ENCODE measurements around the gene ARHGEF3. TPM values are rescaled to one million over a fixed set of nuclear protein-coding genes. Genes with fewer than 3 reads are reported as not detected.
"Not testable (repeated sequence)": the region's sequence is repeated elsewhere in the genome, so short reads cannot be mapped to it uniquely, and the experiment has no call there.

ARHGEF3 gene
- total RNA-seq, 4 donors from 2014 or later = 13.0 to 21.9 (median 13.8) TPM

- Histone ChIP-seq H3K9me3 (no peaks in the 10 kb centered on the region), H3K4me1 (peaks cover 0 to 21% (median 16%) of the 10 kb centered on the region in 4 donors), H3K27me3 (no peaks in the 10 kb centered on the region), H3K27ac (no peak overlapping the region), H3K4me3 (no peak overlapping the region), H3K36me3 (no peaks in the 10 kb centered on the region)
- TF ChIP-seq POLR2A (IDR thresholded peaks at IDR 0.05) (no peak), EP300 (IDR thresholded peaks at IDR 0.05) (no peak)
- TF ChIP-seq, protein P1, sequence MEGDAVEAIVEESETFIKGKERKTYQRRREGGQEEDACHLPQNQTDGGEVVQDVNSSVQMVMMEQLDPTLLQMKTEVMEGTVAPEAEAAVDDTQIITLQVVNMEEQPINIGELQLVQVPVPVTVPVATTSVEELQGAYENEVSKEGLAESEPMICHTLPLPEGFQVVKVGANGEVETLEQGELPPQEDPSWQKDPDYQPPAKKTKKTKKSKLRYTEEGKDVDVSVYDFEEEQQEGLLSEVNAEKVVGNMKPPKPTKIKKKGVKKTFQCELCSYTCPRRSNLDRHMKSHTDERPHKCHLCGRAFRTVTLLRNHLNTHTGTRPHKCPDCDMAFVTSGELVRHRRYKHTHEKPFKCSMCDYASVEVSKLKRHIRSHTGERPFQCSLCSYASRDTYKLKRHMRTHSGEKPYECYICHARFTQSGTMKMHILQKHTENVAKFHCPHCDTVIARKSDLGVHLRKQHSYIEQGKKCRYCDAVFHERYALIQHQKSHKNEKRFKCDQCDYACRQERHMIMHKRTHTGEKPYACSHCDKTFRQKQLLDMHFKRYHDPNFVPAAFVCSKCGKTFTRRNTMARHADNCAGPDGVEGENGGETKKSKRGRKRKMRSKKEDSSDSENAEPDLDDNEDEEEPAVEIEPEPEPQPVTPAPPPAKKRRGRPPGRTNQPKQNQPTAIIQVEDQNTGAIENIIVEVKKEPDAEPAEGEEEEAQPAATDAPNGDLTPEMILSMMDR (IDR thresholded peaks at IDR 0.05) = no peak
- 89 to 97% methylated on average over 2 of the region's 2 CpGs for WGBS, 2 donors
- no peak for DNase-seq (ENCODE audit: low spot score in 2 of 2)
Measured at GRCh38 chr3:56761023-56761422, 40.7 kb downstream of the ARHGEF3 start.

GRCh38 chr3:56759532-56759931, 42.2 kb downstream of the ARHGEF3 start:
- H3K36me3 ChIP-seq = no peaks in the 10 kb centered on the region
- peak overlapping the region in 1 of 4 donors; percentile 87 for H3K27ac ChIP-seq
- no peaks in the 10 kb centered on the region for H3K9me3 ChIP-seq
- 92 to 95% methylated on average over 3 of the region's 3 CpGs for WGBS, 2 donors
- DNase-seq (ENCODE audit: low spot score in 2 of 2) = no peak
- H3K4me3 ChIP-seq = no peak overlapping the region
- peaks cover 0 to 28% (median 22%) of the 10 kb centered on the region in 4 donors for H3K4me1 ChIP-seq
- TF ChIP-seq, protein P1 (IDR thresholded peaks at IDR 0.05) = no peak
- no peak for TF ChIP-seq EP300 (IDR thresholded peaks at IDR 0.05)
- no peak for TF ChIP-seq POLR2A (IDR thresholded peaks at IDR 0.05)
- H3K27me3 ChIP-seq = no peaks in the 10 kb centered on the region

DNA sequence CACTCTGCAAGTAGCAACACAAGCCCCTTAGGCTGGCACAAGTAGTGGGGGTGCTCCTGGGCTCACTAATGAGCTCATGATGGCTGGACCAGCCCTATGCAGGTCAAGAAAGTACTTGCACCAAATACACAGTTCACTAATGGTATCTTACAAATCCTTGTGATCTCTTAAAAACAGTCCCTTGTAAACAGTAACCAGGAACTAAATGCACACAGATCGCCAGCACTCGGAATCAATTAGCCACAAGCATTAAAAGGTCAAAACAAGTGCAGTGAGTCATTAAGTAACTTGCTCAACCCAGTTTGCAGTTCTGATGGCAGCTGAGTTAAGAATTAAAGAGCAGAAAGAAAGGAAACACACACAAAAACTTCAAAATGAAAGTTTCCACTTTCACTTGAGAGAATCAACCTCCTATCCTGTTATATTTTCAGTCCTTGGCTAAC, 43.2 kb downstream of the ARHGEF3 start:
- Histone ChIP-seq H3K4me1 (peaks cover 0 to 28% (median 22%) of the 10 kb centered on the region in 4 donors), H3K9me3 (no peaks in the 10 kb centered on the region), H3K36me3 (peaks cover 0 to 3% (median 0%) of the 10 kb centered on the region in 3 donors), H3K27ac (peak overlapping the region in 3 of 4 donors; percentile 3 to 87 (median 68)), H3K27me3 (no peaks in the 10 kb centered on the region), H3K4me3 (no peak overlapping the region)
- TF ChIP-seq, protein P1 (IDR thresholded peaks at IDR 0.05) = no peak
- TF ChIP-seq EP300 (IDR thresholded peaks at IDR 0.05) (peak in 1 of 2 donors; percentile 58), POLR2A (IDR thresholded peaks at IDR 0.05) (no peak)
- no peak for DNase-seq (ENCODE audit: low spot score in 2 of 2)
- 4 to 16% methylated on average over 2 of the region's 2 CpGs for WGBS, 2 donors

DNA sequence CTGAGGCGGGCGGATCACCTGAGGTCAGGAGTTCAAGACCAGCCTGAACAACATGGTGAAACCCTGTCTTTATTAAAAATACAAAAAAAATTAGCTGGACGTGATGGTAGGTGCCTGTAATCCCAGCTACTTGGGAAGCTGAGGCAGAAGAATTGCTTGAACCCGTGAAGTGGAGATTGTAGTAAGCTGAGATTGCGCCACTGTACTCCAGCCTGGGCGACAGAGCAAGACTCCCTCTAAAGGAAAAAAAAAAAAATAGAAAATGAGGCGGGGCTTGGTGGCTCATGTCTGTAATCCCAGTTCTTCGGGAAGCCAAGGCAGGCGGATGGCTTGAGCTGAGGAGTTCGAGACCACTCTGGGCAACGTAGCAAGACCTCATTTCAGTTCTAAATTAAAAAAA, 43.7 kb downstream of the ARHGEF3 start:
- Histone ChIP-seq H3K4me1 (peaks cover 0 to 28% (median 22%) of the 10 kb centered on the region in 4 donors), H3K27ac (peak overlapping the region in 2 of 4 donors; percentile 68 to 87)
- not testable (repeated sequence) for H3K9me3 ChIP-seq; H3K4me3 ChIP-seq; H3K27me3 ChIP-seq; DNase-seq (ENCODE audit: low spot score in 2 of 2); H3K36me3 ChIP-seq
- WGBS, 2 donors = 93 to 94% methylated on average over 11 of the region's 11 CpGs

- peak in 1 of 2 donors; percentile 23 for DNase-seq (ENCODE audit: low spot score in 2 of 2)
- Histone ChIP-seq H3K9me3 (no peaks in the 10 kb centered on the region), H3K36me3 (peaks cover 0 to 22% (median 0%) of the 10 kb centered on the region in 3 donors), H3K4me3 (peak overlapping the region in 2 of 4 donors; percentile 27 to 37), H3K27me3 (no peaks in the 10 kb centered on the region), H3K27ac (peak overlapping the region in 2 of 4 donors; percentile 67 to 80), H3K4me1 (peaks cover 0 to 30% (median 23%) of the 10 kb centered on the region in 4 donors)
- 58 to 69% methylated on average over 21 of the region's 21 CpGs for WGBS, 2 donors
- TF ChIP-seq EP300 (IDR thresholded peaks at IDR 0.05) (no peak), POLR2A (IDR thresholded peaks at IDR 0.05) (no peak)
- TF ChIP-seq, protein P1 (IDR thresholded peaks at IDR 0.05) = no peak
Measured at GRCh38 chr3:56754741-56755417, 46.9 kb downstream of the ARHGEF3 start.
